ENCODE measurements around the gene LYAR. TPM values are rescaled to one million over a fixed set of nuclear protein-coding genes. Genes with fewer than 3 reads are reported as not detected.

The LYAR gene
- total and polyA plus RNA-seq, 2 experiments from 2014 or later, result 10.7 to 18.5 TPM

DNA sequence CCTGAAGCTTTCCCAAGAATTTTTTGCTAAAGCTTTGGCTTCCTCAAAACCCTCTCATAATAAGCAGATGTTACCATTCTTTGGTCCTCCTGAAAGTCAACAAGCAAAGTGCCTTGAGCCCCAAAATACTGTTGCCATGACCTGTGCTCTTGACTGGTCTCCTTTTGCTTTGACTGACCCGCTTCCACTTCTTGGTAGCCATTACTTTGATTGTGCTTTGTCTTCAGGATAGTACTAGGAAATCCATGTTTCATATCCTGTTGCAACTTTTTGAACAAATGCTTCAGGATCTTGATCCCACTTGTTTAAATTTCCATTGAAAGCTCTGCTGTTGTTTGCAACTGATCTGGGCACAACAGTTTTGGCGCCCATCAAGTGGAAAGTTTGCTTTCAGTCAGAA, 56.3 kb downstream of the LYAR start:
- TF ChIP-seq, protein P1, sequence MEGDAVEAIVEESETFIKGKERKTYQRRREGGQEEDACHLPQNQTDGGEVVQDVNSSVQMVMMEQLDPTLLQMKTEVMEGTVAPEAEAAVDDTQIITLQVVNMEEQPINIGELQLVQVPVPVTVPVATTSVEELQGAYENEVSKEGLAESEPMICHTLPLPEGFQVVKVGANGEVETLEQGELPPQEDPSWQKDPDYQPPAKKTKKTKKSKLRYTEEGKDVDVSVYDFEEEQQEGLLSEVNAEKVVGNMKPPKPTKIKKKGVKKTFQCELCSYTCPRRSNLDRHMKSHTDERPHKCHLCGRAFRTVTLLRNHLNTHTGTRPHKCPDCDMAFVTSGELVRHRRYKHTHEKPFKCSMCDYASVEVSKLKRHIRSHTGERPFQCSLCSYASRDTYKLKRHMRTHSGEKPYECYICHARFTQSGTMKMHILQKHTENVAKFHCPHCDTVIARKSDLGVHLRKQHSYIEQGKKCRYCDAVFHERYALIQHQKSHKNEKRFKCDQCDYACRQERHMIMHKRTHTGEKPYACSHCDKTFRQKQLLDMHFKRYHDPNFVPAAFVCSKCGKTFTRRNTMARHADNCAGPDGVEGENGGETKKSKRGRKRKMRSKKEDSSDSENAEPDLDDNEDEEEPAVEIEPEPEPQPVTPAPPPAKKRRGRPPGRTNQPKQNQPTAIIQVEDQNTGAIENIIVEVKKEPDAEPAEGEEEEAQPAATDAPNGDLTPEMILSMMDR (IDR thresholded peaks at IDR 0.05; ENCODE audit: low read depth, low read length), result no peak
- no peaks in the 10 kb centered on the region for H3K4me1 ChIP-seq (ENCODE audit: low read depth)
- peaks cover 24% of the 10 kb centered on the region for H3K27me3 ChIP-seq
- DNase-seq (ENCODE audit: low read depth in 1 of 2, low spot score in 1 of 2), result no peak
- no peak overlapping the region for H3K27ac ChIP-seq
- H3K9me3 ChIP-seq (ENCODE audit: low read depth), result no peaks in the 10 kb centered on the region
- H3K36me3 ChIP-seq, result peaks cover 18% of the 10 kb centered on the region
- no peak overlapping the region for H3K4me3 ChIP-seq

DNA sequence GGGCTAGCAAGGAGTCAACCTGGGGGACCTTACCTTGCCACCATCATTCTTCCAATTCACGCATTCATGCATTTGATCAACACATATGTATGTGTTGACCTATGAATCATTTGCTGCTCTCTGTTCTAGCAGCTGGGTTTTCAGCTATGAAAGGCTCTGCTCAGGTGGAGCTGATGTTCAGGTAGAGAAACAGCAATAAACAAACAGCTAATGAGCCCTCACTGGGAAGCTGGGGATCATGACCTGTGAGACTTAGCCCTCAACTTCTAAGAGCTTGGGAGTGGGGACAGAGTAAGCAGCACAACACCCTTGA, 61.6 kb downstream of the LYAR start:
- Histone ChIP-seq H3K4me3 (no peak overlapping the region), H3K27ac (no peak overlapping the region), H3K4me1 (ENCODE audit: low read depth) (no peaks in the 10 kb centered on the region), H3K9me3 (ENCODE audit: low read depth) (no peaks in the 10 kb centered on the region), H3K27me3 (peaks cover 76% of the 10 kb centered on the region), H3K36me3 (no peaks in the 10 kb centered on the region)
- TF ChIP-seq, protein P1 (IDR thresholded peaks at IDR 0.05; ENCODE audit: low read depth, low read length), result no peak
- no peak for DNase-seq (ENCODE audit: low read depth in 1 of 2, low spot score in 1 of 2)

DNA sequence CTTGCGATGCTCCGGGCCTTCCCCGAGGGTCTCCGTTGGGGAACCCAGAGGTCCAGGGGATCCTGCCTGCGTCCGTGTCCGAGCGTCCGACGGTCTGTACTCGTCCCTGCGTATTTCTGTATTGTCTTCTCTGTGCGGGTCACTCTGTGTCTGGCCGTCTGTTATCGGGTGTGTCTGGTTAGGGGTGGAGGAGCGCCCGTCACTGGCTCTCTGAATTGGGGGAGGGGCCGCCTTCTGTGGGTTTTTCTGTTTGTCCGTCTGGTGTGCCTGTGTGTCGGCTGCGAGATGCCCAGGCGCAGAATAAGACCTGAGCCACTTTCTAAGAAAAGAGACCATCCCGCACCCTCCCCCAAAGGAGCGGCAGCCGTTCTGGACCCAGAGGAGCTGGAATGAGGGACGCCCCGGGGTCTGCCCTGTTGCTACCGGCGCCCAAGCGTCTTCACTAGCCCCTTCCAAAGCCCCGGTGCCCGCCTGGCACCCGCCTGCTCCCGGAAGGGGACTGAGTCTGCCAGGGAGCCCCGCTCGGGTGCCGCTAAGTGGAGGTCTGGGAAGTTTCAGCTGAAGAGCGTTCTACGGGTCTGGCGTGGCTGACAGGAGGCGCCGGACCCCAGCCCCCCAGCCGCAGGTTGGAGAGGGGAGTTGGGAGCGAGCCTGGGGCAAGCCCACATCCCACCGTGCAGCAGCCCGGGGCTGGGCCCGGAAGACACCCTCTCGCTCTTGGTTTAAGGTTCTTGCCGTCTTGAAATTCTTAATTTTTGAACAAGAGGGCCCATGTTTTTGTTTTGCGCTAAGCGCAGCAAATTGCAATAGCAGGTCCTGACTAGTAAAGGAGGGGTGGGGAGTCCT, 62.2 kb downstream of the LYAR start:
- DNase-seq (ENCODE audit: low read depth in 1 of 2, low spot score in 1 of 2), result no peak
- Histone ChIP-seq H3K4me1 (ENCODE audit: low read depth) (no peaks in the 10 kb centered on the region), H3K9me3 (ENCODE audit: low read depth) (no peaks in the 10 kb centered on the region), H3K27ac (no peak overlapping the region), H3K4me3 (no peak overlapping the region), H3K36me3 (no peaks in the 10 kb centered on the region), H3K27me3 (peaks cover 82% of the 10 kb centered on the region)
- TF ChIP-seq, protein P1 (IDR thresholded peaks at IDR 0.05; ENCODE audit: low read depth, low read length), result no peak

DNA sequence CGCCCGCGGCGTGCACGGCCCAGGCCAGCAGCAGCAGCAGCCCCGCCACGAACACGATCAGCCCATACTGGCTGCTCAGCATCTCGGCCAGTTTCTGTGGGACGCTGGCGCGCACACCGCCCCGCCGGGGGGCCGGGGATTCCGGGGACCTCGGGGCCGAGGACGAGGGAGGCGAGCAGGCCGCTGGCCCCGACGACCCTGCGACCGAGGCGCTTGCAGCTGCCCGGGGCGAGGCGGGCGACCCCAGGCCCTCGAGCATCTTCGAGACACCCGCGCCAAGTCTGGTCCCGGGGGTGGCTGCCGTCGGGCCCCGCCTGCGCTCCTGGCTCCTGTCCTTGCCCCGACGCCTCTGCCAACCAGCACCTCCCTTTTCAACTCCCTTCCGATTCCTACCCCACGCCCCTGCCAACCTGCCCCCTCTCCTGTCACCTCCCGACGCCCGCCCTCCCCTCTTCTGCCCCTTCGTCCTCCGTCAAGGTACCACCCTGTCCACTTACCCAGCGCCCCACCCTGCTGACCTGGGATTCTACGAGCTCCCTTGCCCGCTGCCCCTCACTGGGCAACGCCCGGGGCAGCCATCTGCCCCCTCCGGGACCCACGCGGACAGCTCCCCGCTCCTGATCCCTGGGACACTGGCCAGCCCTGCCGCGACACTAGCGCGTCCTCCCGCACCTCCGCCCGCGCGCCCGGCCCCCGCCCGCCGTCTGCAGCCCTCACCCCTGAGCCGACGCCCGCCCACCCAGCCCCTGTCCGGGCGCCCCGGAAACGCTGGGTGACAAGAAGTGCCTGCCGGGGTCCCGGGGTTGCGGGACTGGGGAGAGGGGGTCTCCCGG, 63.1 kb downstream of the LYAR start, which contains the start of gene OTOP1:
TSS of gene OTOP1 (minus strand) at position 324 of the 833 bp plus-strand sequence. CDS start at position 259, 65 bp downstream.
- no peak within 1 kb of the TSS for H3K4me3 ChIP-seq
- no peaks in the 10 kb centered on the region for H3K36me3 ChIP-seq
- TF ChIP-seq, protein P1 (IDR thresholded peaks at IDR 0.05; ENCODE audit: low read depth, low read length), result no peak
- H3K27me3 ChIP-seq, result peaks cover 91% of the 10 kb centered on the region
- H3K4me1 ChIP-seq (ENCODE audit: low read depth), result no peaks in the 10 kb centered on the region
- H3K27ac ChIP-seq, result no peak within 1 kb of the TSS
- DNase-seq (ENCODE audit: low read depth in 1 of 2, low spot score in 1 of 2), result no peak
- no peaks in the 10 kb centered on the region for H3K9me3 ChIP-seq (ENCODE audit: low read depth)

DNA sequence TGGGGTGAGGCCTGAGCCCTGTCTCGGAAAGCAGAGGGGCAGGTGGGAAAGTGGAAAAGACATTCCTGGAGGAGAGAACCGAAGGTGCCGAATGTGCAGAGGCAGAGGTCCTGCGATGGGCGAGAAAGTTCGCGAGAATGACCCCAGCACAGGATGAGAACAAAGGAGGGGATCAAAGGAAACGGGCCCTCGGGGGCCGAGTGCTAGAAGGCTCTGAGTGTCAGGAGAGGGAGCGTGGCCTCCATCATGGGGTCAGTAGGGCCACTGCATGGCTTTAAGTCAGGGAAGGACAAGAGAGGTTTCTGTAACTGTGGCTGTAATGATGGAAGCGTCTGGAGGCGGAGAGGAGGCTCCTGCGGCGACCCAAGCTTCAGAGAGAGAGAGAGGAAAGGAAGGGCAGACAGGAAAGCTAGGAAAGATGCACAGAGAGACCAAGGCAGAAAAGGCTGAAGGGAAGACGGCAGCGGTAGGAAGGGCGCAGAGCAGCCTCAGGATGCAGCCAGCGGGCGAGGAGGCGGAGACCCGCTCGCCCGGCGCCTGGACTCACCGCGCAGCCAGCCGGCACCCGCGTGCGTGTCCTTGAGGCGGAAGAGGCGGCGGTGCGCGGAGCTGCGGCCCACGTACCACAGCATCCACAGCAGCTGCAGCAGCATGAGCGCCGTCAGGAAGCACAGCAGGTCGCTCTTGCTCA, 63.9 kb downstream of the LYAR start:
- TF ChIP-seq, protein P1 (IDR thresholded peaks at IDR 0.05; ENCODE audit: low read depth, low read length), result no peak
- no peaks in the 10 kb centered on the region for H3K4me1 ChIP-seq (ENCODE audit: low read depth)
- H3K4me3 ChIP-seq, result no peak overlapping the region
- H3K9me3 ChIP-seq (ENCODE audit: low read depth), result no peaks in the 10 kb centered on the region
- no peaks in the 10 kb centered on the region for H3K36me3 ChIP-seq
- H3K27me3 ChIP-seq, result peaks cover 97% of the 10 kb centered on the region
- peak in 1 of 2 donors; percentile 23 for DNase-seq (ENCODE audit: low read depth in 1 of 2, low spot score in 1 of 2)
- H3K27ac ChIP-seq, result no peak overlapping the region

Data from cardiac muscle cell (in vitro differentiated cells and primary cell).